ENCODE results near the gene SMAD3. TPM values are rescaled to one million over a fixed set of nuclear protein-coding genes. Genes with fewer than 3 reads are reported as not detected.

SMAD3 gene
- total RNA-seq, 3 donors from 2014 or later, result 23.2 to 25.7 (median 24.4) TPM

- ATAC-seq, result no peak
- H3K4me3 Mint-ChIP-seq, result peak overlapping the region; percentile 55
- no peaks in the 10 kb centered on the region for H3K27me3 Mint-ChIP-seq (ENCODE audit: low read depth)
Measured at GRCh38 chr15:67240235-67241131, 175.1 kb downstream of the SMAD3 start.

GRCh38 chr15:67241132-67241855 lies 175.9 kb downstream of the SMAD3 start:
- H3K27me3 Mint-ChIP-seq (ENCODE audit: low read depth), result no peaks in the 10 kb centered on the region
- peak; percentile 89 to 90 for ATAC-seq
- H3K4me1 Mint-ChIP-seq (ENCODE audit: low read depth), result peaks cover 55% of the 10 kb centered on the region
- H3K36me3 Mint-ChIP-seq (ENCODE audit: insufficient read depth), result peaks cover 11% of the 10 kb centered on the region
- H3K4me3 Mint-ChIP-seq, result peak overlapping the region; percentile 55
- H3K9me3 Mint-ChIP-seq, result no peaks in the 10 kb centered on the region
- DNase-seq, result no peak

More at GRCh38 chr15:67240235-67241131, 175.1 kb downstream of the SMAD3 start:
- DNase-seq, result peak; percentile 9
- Mint-ChIP-seq H3K36me3 (ENCODE audit: insufficient read depth) (peaks cover 12% of the 10 kb centered on the region), H3K9me3 (no peaks in the 10 kb centered on the region), H3K4me1 (ENCODE audit: low read depth) (peaks cover 52% of the 10 kb centered on the region)

- H3K27me3 Mint-ChIP-seq (ENCODE audit: low read depth), result no peaks in the 10 kb centered on the region
- H3K9me3 Mint-ChIP-seq, result peaks cover 4% of the 10 kb centered on the region
- peaks cover 61% of the 10 kb centered on the region for H3K4me1 Mint-ChIP-seq (ENCODE audit: low read depth)
- no peak for DNase-seq
- H3K36me3 Mint-ChIP-seq (ENCODE audit: insufficient read depth), result peaks cover 21% of the 10 kb centered on the region
- no peak for ATAC-seq
- H3K4me3 Mint-ChIP-seq, result no peak overlapping the region
Measured at GRCh38 chr15:67242708-67243111, 177.3 kb downstream of the SMAD3 start.

Other genes starting within 250 kb of the SMAD3 start
- 10 to 100 TPM; 46.7 to 50.2 (median 48.5) TPM for gene AAGAB, start 189.1 kb downstream of the SMAD3 start, total RNA-seq
- under 1 TPM; 0.53 to 0.95 (median 0.53) TPM for gene IQCH, start 189.2 kb downstream of the SMAD3 start, total RNA-seq